ENCODE results near the gene SMIM3. TPM values are rescaled to one million over a fixed set of nuclear protein-coding genes. Genes with fewer than 3 reads are reported as not detected.
"Not testable (repeated sequence)": the region's sequence is repeated elsewhere in the genome, so short reads cannot be mapped to it uniquely, and the experiment has no call there.

The SMIM3 gene
- total RNA-seq, 1 donor from 2014 or later = 3.6 TPM

- ATAC-seq (no peak), DNase-seq (ENCODE audit: low spot score) (no peak)
Observed at GRCh38 chr5:150791536-150791935, 13.0 kb downstream of the SMIM3 start.

- not testable (repeated sequence) for ATAC-seq; DNase-seq (ENCODE audit: low spot score)
Observed at GRCh38 chr5:150793423-150793888, 14.9 kb downstream of the SMIM3 start.

DNA sequence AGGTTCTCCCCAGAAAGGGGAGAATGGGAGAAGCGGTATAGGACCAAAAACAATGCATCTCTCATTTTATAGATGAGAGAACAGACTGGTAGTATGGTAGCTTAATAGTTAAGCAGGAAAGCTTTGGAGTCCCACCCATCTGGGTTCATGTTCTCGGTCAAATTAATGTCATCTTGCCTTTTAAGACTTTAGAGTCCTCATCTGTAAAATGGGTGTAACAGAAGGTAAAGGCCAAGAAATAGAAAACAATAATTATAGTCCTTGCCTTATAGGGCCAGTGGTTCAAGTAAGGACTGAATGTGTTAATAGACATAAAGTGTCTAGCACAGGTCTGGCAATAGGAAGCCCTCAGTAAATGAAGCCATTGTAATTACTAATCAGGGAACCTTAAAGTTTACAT is 16.4 kb downstream of the SMIM3 start:
- no peak for ATAC-seq

DNA sequence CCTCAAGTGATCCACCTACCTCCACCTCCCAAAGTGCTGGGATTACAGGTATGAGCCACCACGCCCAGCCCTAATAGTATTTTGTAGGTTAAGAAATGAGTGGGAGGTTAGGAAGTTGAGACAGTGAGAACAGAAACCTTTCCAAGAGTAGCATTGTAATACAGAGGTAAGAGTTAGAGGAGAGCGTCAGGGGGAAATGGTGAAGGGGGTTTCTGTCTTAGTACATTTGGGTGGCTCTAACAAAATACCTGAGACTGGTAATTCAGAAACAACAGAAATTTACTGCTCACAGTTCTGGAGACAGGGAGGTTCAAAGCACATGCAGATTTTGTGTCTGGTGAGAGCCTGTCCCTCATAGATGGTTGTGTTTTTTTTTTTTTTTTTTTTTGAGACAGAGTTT is 18.8 kb downstream of the SMIM3 start:
- no peak for DNase-seq (ENCODE audit: low spot score)
- ATAC-seq = no peak

More for the DNA sequence above, 16.4 kb downstream of the SMIM3 start:
- no peak for DNase-seq (ENCODE audit: low spot score)

GRCh38 chr5:150801117-150801927 is 22.8 kb downstream of the SMIM3 start:
- ATAC-seq (no peak), DNase-seq (ENCODE audit: low spot score) (no peak)

GRCh38 chr5:150804388-150804787 is 25.8 kb downstream of the SMIM3 start:
- DNase-seq (ENCODE audit: low spot score) (no peak), ATAC-seq (no peak)

DNA sequence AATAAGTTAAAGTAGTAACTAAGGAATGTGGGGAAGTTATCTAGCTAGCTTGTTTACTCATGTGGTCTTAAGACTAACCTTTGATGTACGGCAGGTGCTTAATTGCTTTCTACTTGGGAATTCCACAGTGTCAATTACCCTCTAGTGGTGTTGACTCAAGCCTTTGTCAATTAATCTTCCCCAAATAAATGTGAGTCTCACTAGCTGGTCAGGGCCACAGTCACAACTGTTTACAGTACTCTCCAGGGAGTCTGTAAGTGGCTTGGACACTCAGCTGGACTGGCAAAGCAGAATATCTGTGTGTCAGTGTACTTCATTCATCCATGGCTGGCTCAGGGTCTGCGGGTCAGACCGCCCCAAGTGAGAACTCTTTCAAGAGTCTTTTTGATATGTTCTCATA is 30.8 kb downstream of the SMIM3 start:
- ATAC-seq = no peak
- DNase-seq (ENCODE audit: low spot score) = no peak

- ATAC-seq (no peak), DNase-seq (ENCODE audit: low spot score) (no peak)
Observed at GRCh38 chr5:150815010-150815409, 36.5 kb downstream of the SMIM3 start.

- ATAC-seq = no peak
Observed at GRCh38 chr5:150816946-150817345, 38.4 kb downstream of the SMIM3 start.

DNA sequence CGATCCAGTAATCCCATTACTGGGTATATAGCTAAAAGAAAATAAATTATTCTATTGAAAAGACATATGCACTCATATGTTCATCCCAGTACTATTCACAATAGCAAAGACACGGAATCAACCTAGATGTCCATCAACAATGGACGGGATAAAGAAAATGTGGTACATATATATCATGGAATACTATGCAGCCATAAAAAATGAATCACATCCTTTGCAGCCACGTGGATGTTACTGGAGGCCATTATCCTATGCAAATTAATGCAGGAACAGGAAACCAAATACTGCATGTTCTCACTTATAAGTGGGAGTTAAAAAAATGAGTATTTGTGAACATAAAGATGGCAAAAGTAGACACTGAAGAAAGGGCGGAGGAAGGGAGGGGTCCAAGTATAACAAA is 51.2 kb downstream of the SMIM3 start:
- DNase-seq (ENCODE audit: low spot score) = no peak
- ATAC-seq = no peak

More at GRCh38 chr5:150816946-150817345, 38.4 kb downstream of the SMIM3 start:
- DNase-seq (ENCODE audit: low spot score) = no peak

- DNase-seq (ENCODE audit: low spot score); ATAC-seq: not testable (repeated sequence)
Observed at GRCh38 chr5:150831821-150832220, 53.3 kb downstream of the SMIM3 start.

- ATAC-seq = no peak
Observed at GRCh38 chr5:150836064-150836463, 57.5 kb downstream of the SMIM3 start.

GRCh38 chr5:150836703-150837102 is 58.1 kb downstream of the SMIM3 start:
- ATAC-seq (no peak), DNase-seq (ENCODE audit: low spot score) (no peak)

More at GRCh38 chr5:150836064-150836463, 57.5 kb downstream of the SMIM3 start:
- no peak for DNase-seq (ENCODE audit: low spot score)

DNA sequence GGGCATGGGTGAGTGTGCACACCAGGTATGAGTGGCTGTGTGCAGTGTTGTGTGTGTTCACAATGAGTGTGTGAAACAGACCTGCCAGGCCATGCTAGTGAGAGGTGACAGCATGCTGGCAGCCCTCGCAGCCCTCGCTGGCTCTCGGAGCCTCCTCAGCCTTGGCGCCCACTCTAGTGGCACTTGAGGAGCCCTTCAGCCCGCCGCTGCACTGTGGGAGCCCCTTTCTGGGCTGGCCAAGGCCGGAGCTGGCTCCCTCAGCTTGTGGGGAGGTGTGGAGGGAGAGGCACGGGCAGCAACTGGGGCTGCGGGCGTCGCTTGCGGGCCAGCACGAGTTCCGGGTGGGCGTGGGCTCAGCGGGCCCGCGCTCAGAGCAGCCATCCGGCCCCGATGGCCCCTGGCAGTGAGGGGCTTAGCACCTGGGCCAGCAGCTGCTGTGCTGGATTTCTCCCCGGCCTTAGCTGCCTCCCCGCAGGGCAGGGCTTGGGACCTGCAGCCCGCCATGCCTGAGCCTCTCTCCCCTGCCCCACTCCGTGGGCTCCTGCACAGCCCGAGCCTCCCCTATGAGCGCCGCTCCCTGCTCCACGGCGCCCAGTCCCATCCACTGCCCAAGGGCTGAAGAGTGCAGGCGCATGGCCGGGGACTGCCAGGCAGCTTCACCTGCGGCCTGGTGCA is 66.8 kb downstream of the SMIM3 start:
- ATAC-seq = not testable (repeated sequence)

GRCh38 chr5:150846308-150846653 is 67.7 kb downstream of the SMIM3 start, which contains the start of gene IRGM:
TSS of gene IRGM (plus strand) at chr5:150846521. CDS start at chr5:150848124, 1,603 bp downstream.
- not testable (repeated sequence) for ATAC-seq; DNase-seq (ENCODE audit: low spot score)

More for the DNA sequence above, 66.8 kb downstream of the SMIM3 start:
- not testable (repeated sequence) for DNase-seq (ENCODE audit: low spot score)

Other genes with a start within 250 kb of the SMIM3 start
- gene SYNPO, start 138.1 kb upstream of the SMIM3 start, total RNA-seq = 51.7 TPM
- gene MYOZ3, start 117.5 kb upstream of the SMIM3 start, total RNA-seq = 0.18 TPM
- 14.1 TPM for gene RBM22, start 77.7 kb upstream of the SMIM3 start, total RNA-seq
- 23.1 TPM for gene DCTN4, start 19.7 kb upstream of the SMIM3 start, total RNA-seq
- not detected for gene IRGM, start 67.8 kb downstream of the SMIM3 start, total RNA-seq
- 0.23 TPM for gene ZNF300, start 126.2 kb downstream of the SMIM3 start, total RNA-seq
- 199 TPM for gene GPX3, start 241.8 kb downstream of the SMIM3 start, total RNA-seq

Measured in left lobe of liver (tissue), 2 donors.